Heart right ventricle (tissue), 16 donors: ENCODE measurements around the gene ANKRD2. TPM values are rescaled to one million over a fixed set of nuclear protein-coding genes. Genes with fewer than 3 reads are reported as not detected.

Experiments used
- ATAC-seq, 8 donors: fragments of 200-7000 bp; cut with Tn5 transposase; one replicate each; pipeline ENCODE4 v1.9.1; 2020; ENCODE audit warnings: mild to moderate bottlenecking in 8 of 8, moderate library complexity in 8 of 8, moderate number of reproducible peaks in 1 of 8
- DNase-seq, 2 donors: peaks; one replicate each; pipeline ENCODE4 v3.0.0-alpha.2; 2020
- H3K27ac ChIP-seq, 10 donors: fragments of 200-600 bp; sonication (generic) in 2 of 10; one replicate each; pipeline versions ENCODE4 v1.5.0 to v1.8.0; 2020 to 2022; ENCODE audit warnings: mild to moderate bottlenecking in 3 of 10
- H3K27me3 ChIP-seq, 7 donors: fragments of 200-600 bp; one replicate each; pipeline ENCODE4 v1.8.0; 2021 to 2022; ENCODE audit warnings: mild to moderate bottlenecking in 2 of 7
- H3K36me3 ChIP-seq, 9 donors: fragments of 200-600 bp; sonication (generic) in 1 of 9; one replicate each; pipeline versions ENCODE4 v1.5.0 to v1.8.0; 2020 to 2022; ENCODE audit warnings: mild to moderate bottlenecking in 2 of 9
- H3K4me1 ChIP-seq, 9 donors: fragments of 200-600 bp; sonication (generic) in 1 of 9; one replicate each; pipeline versions ENCODE4 v1.5.0 to v1.8.0; 2020 to 2022; ENCODE audit warnings: mild to moderate bottlenecking in 4 of 9
- H3K4me3 ChIP-seq, 10 donors: fragments of 200-600 bp; sonication (generic) in 2 of 10; one replicate each; pipeline versions ENCODE4 v1.5.0 to v1.8.0; 2020 to 2022; ENCODE audit warnings: mild to moderate bottlenecking in 7 of 10, moderate library complexity in 2 of 10
- H3K9me3 ChIP-seq, 11 donors: fragments of 200-600 bp in 10 of 11; sonication (generic) in 2 of 11; one replicate each; pipeline versions ENCODE4 v1.5.0 to v1.8.0; 2013 to 2022; ENCODE audit warnings: mild to moderate bottlenecking in 2 of 11, control low read depth in 1 of 11, moderate library complexity in 1 of 11
- WGBS, 2 donors: extraction: QIAGEN DNeasy Blood & Tissue Kit; methylation state at CpG; one replicate each; pipeline ENCODE4 v1.1.7; 2013; ENCODE audit warnings: inconsistent platforms in 1 of 2; 5-methylcytosine and 5-hydroxymethylcytosine counted together
- intact Hi-C, 10 donors: fragments of 100-400 bp; cut with DNase I; formaldehyde crosslinking; loops; one replicate each; pipeline versions ENCODE4 v1.11.1 to v1.14.2; 2022
- polyA plus RNA-seq, 2 donors: library from polyadenylated mRNA; stranded (reverse); fragments of 200-250 nt; gene quantifications; one replicate each; pipeline ENCODE4 v1.2.3, GENCODE V29; 2013
- total RNA-seq, 10 donors: library from RNA; stranded (reverse); fragmentation: NEBNext Ultra II Directional in 3 of 10; extraction: Animal tissue kit (Norgen Biotek cat#: 25700) in 3 of 10; gene quantifications; one replicate each; pipeline versions ENCODE4 v1.2.1 to v1.2.4, GENCODE V29; 2021 to 2023
- TF ChIP-seq, protein P1 (sequence below), 9 donors: fragments of 200-600 bp; sonication (generic) in 2 of 9; IDR thresholded peaks; one replicate each; pipeline versions ENCODE4 v1.5.0 to v1.8.0; 2021 to 2022; ENCODE audit warnings: antibody characterized with exemption in 9 of 9, mild to moderate bottlenecking in 5 of 9, moderate library complexity in 1 of 9
- donor health status: Arrhythmogenic right ventricular cardiomyopathy.
- donor health status: ischemic (EF 13 %, LVEDD 7.1; RV severe dilation, severe dysfunction).
- donor health status: healthy with polysubstance abuse.
- donor health status: DM: no; HTN: yes; CAD: no.
- donor health status: DM: no; HTN: no; CAD: no.
- donor health status: ischemic (EF 25% LVEDD 6.9; RV normal size, moderate dysfunction).
- donor health status: ischemic (EF 25% LVEDD 5.7; RV mildly dilated, moderate dysfunction).
- donor health status: healthy.
- donor health status: DM: yes; HTN: yes; CAD: no.
- donor health status: Ischemic cardiomyopathy.
- donor health status: ischemic (EF 35%, LVEDD 5.7; RV mildly dilated, moderate dysfunction).
- donor health status: nonischemic (EF 11% LVEDD 7.7; RV severe dilation, severe dysfunction).
- donor health status: DM: yes; HTN: yes; CAD: no.
- donor health status: PGD.
- donor health status: ischemic (EF 29% LVEDD 5.4; RV normal size, mild dysfunction).
- donor health status: nonischemic (EF 23%, LVEDD 6.1; RV moderate dilation, normal function).

The ANKRD2 gene
- total and polyA plus RNA-seq, 12 donors: 46.3 to 395 (median 167) TPM

DNA sequence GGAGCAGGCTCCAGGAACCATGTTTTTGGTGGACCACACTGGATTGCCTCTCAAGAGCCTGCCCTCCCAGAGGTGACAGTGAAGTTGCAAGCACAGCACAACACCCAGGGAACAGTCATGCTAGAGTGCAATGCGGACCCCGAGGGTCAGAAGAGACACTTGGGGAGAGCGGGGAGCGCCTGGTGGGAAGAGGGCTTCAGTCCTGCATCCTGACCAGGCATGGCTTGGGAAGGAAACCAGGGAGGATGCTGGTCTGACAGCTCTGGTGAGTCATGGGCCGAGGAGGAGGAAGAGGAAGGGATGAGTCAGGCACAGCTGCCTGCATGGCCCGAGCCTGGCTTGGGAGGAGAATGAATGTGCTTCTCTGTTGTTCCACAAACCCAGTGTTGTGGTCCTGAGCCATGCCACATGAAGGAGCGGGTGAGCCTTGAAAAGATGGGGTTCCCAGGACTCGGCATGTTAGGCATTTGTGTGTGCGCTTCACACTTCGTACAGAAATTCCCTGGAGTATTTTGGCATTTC, 29.5 kb upstream of the ANKRD2 start:
- TF ChIP-seq, protein P1, sequence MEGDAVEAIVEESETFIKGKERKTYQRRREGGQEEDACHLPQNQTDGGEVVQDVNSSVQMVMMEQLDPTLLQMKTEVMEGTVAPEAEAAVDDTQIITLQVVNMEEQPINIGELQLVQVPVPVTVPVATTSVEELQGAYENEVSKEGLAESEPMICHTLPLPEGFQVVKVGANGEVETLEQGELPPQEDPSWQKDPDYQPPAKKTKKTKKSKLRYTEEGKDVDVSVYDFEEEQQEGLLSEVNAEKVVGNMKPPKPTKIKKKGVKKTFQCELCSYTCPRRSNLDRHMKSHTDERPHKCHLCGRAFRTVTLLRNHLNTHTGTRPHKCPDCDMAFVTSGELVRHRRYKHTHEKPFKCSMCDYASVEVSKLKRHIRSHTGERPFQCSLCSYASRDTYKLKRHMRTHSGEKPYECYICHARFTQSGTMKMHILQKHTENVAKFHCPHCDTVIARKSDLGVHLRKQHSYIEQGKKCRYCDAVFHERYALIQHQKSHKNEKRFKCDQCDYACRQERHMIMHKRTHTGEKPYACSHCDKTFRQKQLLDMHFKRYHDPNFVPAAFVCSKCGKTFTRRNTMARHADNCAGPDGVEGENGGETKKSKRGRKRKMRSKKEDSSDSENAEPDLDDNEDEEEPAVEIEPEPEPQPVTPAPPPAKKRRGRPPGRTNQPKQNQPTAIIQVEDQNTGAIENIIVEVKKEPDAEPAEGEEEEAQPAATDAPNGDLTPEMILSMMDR (IDR thresholded peaks at IDR 0.05): no peak
- H3K9me3 ChIP-seq: no peaks in the 10 kb centered on the region
- peak; percentile 68 to 87 for DNase-seq
- peaks cover 19 to 80% (median 58%) of the 10 kb centered on the region in 9 donors for H3K4me1 ChIP-seq
- peak; percentile 84 to 95 (median 88) for ATAC-seq
- no peak overlapping the region for H3K4me3 ChIP-seq
- H3K27ac ChIP-seq: peak overlapping the region; percentile 67 to 97 (median 92)
- WGBS, 2 donors: 33 to 42% methylated on average over 10 of the region's 10 CpGs
- intact Hi-C loops: loop anchor here in 2 of 10 donors (5.0 kb wide), 1 partner anchor 41 kb away; no protein-coding TSS in a partner anchor
- H3K27me3 ChIP-seq: no peaks in the 10 kb centered on the region
- no peaks in the 10 kb centered on the region for H3K36me3 ChIP-seq

DNA sequence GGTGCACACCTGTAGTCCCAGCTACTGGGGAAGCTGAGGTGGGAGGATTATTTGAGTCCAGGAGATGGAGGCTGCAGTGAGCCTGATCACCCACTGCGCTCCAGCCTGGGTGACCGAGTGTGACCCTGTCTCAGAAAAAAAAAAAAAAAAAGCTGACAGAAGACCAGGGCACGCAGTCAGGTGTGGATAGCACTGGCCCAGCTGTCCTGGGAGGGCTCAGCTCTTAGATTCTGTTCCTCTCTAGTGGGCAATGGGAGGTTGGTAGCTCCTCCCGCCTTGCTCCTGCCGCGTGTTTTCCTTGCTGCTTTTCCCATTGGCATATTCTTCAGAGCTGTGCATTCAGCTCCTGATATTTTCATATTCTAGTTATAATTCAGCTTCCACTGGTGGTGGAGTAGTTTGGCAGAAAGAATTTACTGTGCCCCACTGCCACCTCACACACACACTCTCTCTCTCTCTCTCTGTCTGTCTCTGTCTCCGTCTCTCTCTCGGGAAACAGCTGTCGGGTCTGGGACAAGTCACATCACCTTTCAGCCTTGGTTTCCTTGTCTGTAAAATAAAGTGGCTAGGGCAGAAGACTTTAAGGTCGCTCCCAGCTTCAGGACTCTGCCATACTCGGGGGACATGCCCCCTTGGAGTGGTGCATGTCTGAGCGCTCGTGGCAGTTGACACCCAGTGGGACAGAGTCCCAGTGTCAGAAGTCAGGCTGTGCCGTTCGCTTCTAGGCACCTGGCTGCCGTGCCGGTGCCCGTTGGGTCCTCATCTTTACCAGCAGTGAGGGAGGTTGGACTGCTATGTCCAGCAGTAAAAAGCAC, 25.9 kb upstream of the ANKRD2 start:
- H3K27ac ChIP-seq: peak overlapping the region in 3 of 10 donors; percentile 24 to 81 (median 73)
- no peak overlapping the region for H3K4me3 ChIP-seq
- H3K27me3 ChIP-seq: no peaks in the 10 kb centered on the region
- no peak for DNase-seq
- peaks cover 24 to 74% (median 63%) of the 10 kb centered on the region in 9 donors for H3K4me1 ChIP-seq
- H3K36me3 ChIP-seq: no peaks in the 10 kb centered on the region
- TF ChIP-seq, protein P1 (IDR thresholded peaks at IDR 0.05): no peak
- intact Hi-C loops: loop anchor here in 1 of 10 donors (5.0 kb wide), 1 partner anchor 49 kb away; the partner anchor contains the start of genes MMS19 and UBTD1
- H3K9me3 ChIP-seq: no peaks in the 10 kb centered on the region
- 77 to 82% methylated on average over 18 of the region's 18 CpGs for WGBS, 2 donors
- ATAC-seq: no peak

DNA sequence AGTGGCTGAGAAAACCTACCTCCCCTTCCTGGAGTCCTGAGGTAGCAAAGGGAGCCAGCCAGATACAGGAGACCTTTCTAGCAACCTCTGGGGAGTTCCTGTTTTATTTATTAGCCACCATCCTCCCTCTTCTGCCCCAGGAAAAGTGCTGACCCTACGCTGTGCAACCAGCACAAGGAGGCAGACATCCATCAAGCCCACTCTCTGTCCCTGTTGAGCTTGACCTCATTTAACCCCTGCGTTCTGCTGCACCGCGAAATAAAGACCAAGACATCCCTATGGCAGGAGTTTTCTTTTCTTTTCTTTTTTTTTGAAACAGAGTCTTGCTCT, 25.3 kb upstream of the ANKRD2 start:
- intact Hi-C loops: loop anchor here in 1 of 10 donors (5.0 kb wide), 1 partner anchor 50 kb away; the partner anchor contains the start of genes MMS19 and UBTD1
- TF ChIP-seq, protein P1 (IDR thresholded peaks at IDR 0.05): no peak
- ATAC-seq: no peak
- Histone ChIP-seq H3K27ac (peak overlapping the region in 5 of 10 donors; percentile 24 to 81 (median 66)), H3K4me3 (no peak overlapping the region), H3K4me1 (peaks cover 22 to 69% (median 57%) of the 10 kb centered on the region in 9 donors), H3K9me3 (no peaks in the 10 kb centered on the region), H3K27me3 (no peaks in the 10 kb centered on the region), H3K36me3 (no peaks in the 10 kb centered on the region)
- DNase-seq: no peak
- WGBS, 2 donors: 74 to 78% methylated on average over 4 of the region's 4 CpGs

DNA sequence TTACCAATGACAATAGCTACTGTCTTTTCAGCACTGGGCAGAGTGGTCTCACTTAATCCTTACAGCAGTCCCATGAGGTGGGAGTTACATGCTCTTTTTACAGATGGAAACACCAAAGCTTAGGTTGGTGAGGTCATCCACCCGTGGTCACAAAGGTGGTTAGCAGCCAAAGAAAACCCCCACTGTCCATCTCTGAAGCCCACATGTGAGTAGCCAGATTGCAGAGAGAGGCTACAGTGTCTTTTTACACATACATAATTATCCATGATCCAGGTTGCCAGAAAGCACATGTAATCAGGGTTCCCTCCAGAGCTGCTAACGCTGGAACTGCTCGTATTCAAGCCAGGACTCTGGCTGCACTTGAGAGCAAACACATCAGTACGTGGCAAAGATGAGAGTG, 24.6 kb upstream of the ANKRD2 start:
- DNase-seq: no peak
- intact Hi-C loops: loop anchor here in 2 of 10 donors (2.0 to 5.0 kb wide), 2 partner anchors 51 to 85 kb away; partner anchors contain the start of genes MMS19 (in 1 of the 2) and UBTD1 (in 1 of the 2)
- Histone ChIP-seq H3K27ac (peak overlapping the region in 6 of 10 donors; percentile 42 to 81 (median 70)), H3K36me3 (no peaks in the 10 kb centered on the region), H3K27me3 (no peaks in the 10 kb centered on the region), H3K4me1 (peaks cover 17 to 63% (median 50%) of the 10 kb centered on the region in 9 donors), H3K9me3 (no peaks in the 10 kb centered on the region), H3K4me3 (no peak overlapping the region)
- ATAC-seq: peak in 6 of 8 donors; percentile 11 to 72 (median 28)
- 39 to 47% methylated on average over 4 of the region's 4 CpGs for WGBS, 2 donors
- TF ChIP-seq, protein P1 (IDR thresholded peaks at IDR 0.05): no peak
